CD4-positive, alpha-beta T cell treated with Interleukin-15 for 4 hours (primary cell): ENCODE results near the gene LEFTY1.
"Not testable (repeated sequence)": the region's sequence is repeated elsewhere in the genome, so short reads cannot be mapped to it uniquely, and the experiment has no call there.

Experiments used
- DNase-seq: peaks from one replicate; pipeline ENCODE4 v3.0.0-alpha.2; 2020; ENCODE audit warnings: low spot score

LEFTY1 gene

GRCh38 chr1:225888898-225889601, at the start of gene LEFTY1:
Gene LEFTY1, minus strand, starts transcription at chr1:225889146. Its CDS starts 80 bp downstream, at chr1:225889066.
- no peak for DNase-seq

- DNase-seq = no peak
These were observed 48.4 kb upstream of the LEFTY1 start for GRCh38 chr1:225937048-225937968.

GRCh38 chr1:225936523-225936922, 47.6 kb upstream of the LEFTY1 start:
- DNase-seq = no peak

- DNase-seq = not testable (repeated sequence)
These were observed 47.1 kb upstream of the LEFTY1 start for GRCh38 chr1:225936086-225936485.

GRCh38 chr1:225934711-225935110, 45.8 kb upstream of the LEFTY1 start:
- no peak for DNase-seq

GRCh38 chr1:225933072-225933471, 44.1 kb upstream of the LEFTY1 start:
- DNase-seq = no peak

- DNase-seq = no peak
These were observed 42.6 kb upstream of the LEFTY1 start for GRCh38 chr1:225931270-225932136.

- no peak for DNase-seq
These were observed 41.6 kb upstream of the LEFTY1 start for GRCh38 chr1:225930566-225930965.

GRCh38 chr1:225929462-225929861, 40.5 kb upstream of the LEFTY1 start:
- not testable (repeated sequence) for DNase-seq

GRCh38 chr1:225928186-225929175, 39.5 kb upstream of the LEFTY1 start:
- DNase-seq = peak; percentile 28

GRCh38 chr1:225926551-225927113, 37.7 kb upstream of the LEFTY1 start:
- no peak for DNase-seq

- DNase-seq = peak; percentile 96
These were observed 35.0 kb upstream of the LEFTY1 start, which contains the start of gene PYCR2 for GRCh38 chr1:225923692-225924555. Gene PYCR2, minus strand, starts transcription at chr1:225924250. Its CDS starts 140 bp downstream, at chr1:225924110.

GRCh38 chr1:225923381-225923691, 34.4 kb upstream of the LEFTY1 start:
- no peak for DNase-seq

- no peak for DNase-seq
These were observed 33.1 kb upstream of the LEFTY1 start for GRCh38 chr1:225921734-225922709.

GRCh38 chr1:225919906-225920305, 31.0 kb upstream of the LEFTY1 start:
- peak; percentile 21 for DNase-seq

- no peak for DNase-seq
These were observed 29.3 kb upstream of the LEFTY1 start for GRCh38 chr1:225918280-225918679.

GRCh38 chr1:225917536-225917935, 28.6 kb upstream of the LEFTY1 start:
- no peak for DNase-seq

GRCh38 chr1:225917101-225917500, 28.2 kb upstream of the LEFTY1 start:
- DNase-seq = no peak
